SW480 (cell line): ENCODE data around the gene PPP6R1.
A peak's percentile ranks its signal among the peaks of the same experiment; 100 is the strongest.

Experiments used
- DNase-seq: peaks from one replicate; pipeline ENCODE4 v3.0.0-alpha.2; 2016; ENCODE audit warnings: low spot score

Gene PPP6R1

GRCh38 chr19:55279770-55280643, 21.2 kb upstream of the PPP6R1 start, which contains the start of gene HSPBP1:
Gene HSPBP1 (minus strand): TSS chr19:55280110. CDS start chr19:55279608, 502 bp downstream.
- peak; percentile 99 for DNase-seq

GRCh38 chr19:55279340-55279739, 20.5 kb upstream of the PPP6R1 start:
- no peak for DNase-seq

GRCh38 chr19:55278391-55279135, 19.7 kb upstream of the PPP6R1 start:
- DNase-seq = no peak

- no peak for DNase-seq
Observed at GRCh38 chr19:55277494-55277893, 18.7 kb upstream of the PPP6R1 start.

- DNase-seq = no peak
Observed at GRCh38 chr19:55276720-55277430, 18.1 kb upstream of the PPP6R1 start.

GRCh38 chr19:55275851-55276719, 17.3 kb upstream of the PPP6R1 start:
- DNase-seq = no peak

GRCh38 chr19:55273978-55274707, 15.3 kb upstream of the PPP6R1 start:
- no peak for DNase-seq

GRCh38 chr19:55272142-55272541, 13.3 kb upstream of the PPP6R1 start:
- no peak for DNase-seq

- no peak for DNase-seq
Observed at GRCh38 chr19:55270172-55270942, 11.5 kb upstream of the PPP6R1 start.

- DNase-seq = no peak
Observed at GRCh38 chr19:55269299-55269698, 10.5 kb upstream of the PPP6R1 start.

GRCh38 chr19:55266840-55267239, 8.0 kb upstream of the PPP6R1 start:
- no peak for DNase-seq

- no peak for DNase-seq
Observed at GRCh38 chr19:55266404-55266803, 7.6 kb upstream of the PPP6R1 start.

- no peak for DNase-seq
Observed at GRCh38 chr19:55265723-55266386, 7.0 kb upstream of the PPP6R1 start.

- no peak for DNase-seq
Observed at GRCh38 chr19:55265173-55265572, 6.4 kb upstream of the PPP6R1 start.

- DNase-seq = no peak
Observed at GRCh38 chr19:55264531-55264930, 5.7 kb upstream of the PPP6R1 start.

- DNase-seq = no peak
Observed at GRCh38 chr19:55262359-55262758, 3.5 kb upstream of the PPP6R1 start.

- no peak for DNase-seq
Observed at GRCh38 chr19:55261671-55262126, 2.9 kb upstream of the PPP6R1 start.

GRCh38 chr19:55259540-55260210, 858 bp upstream of the PPP6R1 start:
- DNase-seq = no peak

GRCh38 chr19:55258476-55258827, 365 bp downstream of the PPP6R1 start:
- DNase-seq = no peak
